Measurements from ENCODE around the gene MS4A12.

GRCh38 chr11:60528465-60528864 lies 35.9 kb downstream of the MS4A12 start:
- no peak for TF ChIP-seq CTCF (IDR thresholded peaks at IDR 0.05 in 8 of 11, conservative IDR thresholded peaks at IDR 0.05 in 3 of 11)
- TF ChIP-seq POLR2A (IDR thresholded peaks at IDR 0.05) = no peak
- TF ChIP-seq POLR2AphosphoS5 (IDR thresholded peaks at IDR 0.05) = no peak
